Erythroblast (primary cell): Measurements from ENCODE around the gene MAST3.

Source experiments
- GATA1 ChIP-seq: IDR thresholded peaks from 2 replicates; pipeline ENCODE4 v1.6.1; 2011; ENCODE audit warnings: low read depth, mild to moderate bottlenecking, control low read depth, low read length, moderate library complexity
- POLR2A ChIP-seq: IDR thresholded peaks from 2 replicates; pipeline ENCODE4 v1.6.1; 2011; ENCODE audit warnings: mild to moderate bottlenecking, low read length

GRCh38 chr19:18097993-18098890 is 664 bp downstream of the MAST3 start:
- TF ChIP-seq POLR2A, result no peak
- TF ChIP-seq GATA1, result no peak
